CD4-positive, alpha-beta T cell treated with Interleukin-4 for 1 hour (primary cell): ENCODE measurements around the gene LYAR.

Source experiments
- DNase-seq, 2 donors: peaks; one replicate each; pipeline ENCODE4 v3.0.0-alpha.2; 2020 to 2022

LYAR gene

GRCh38 chr4:4289941-4290850 is at the start of gene LYAR, which contains the start of gene ZBTB49:
TSS of gene LYAR (minus strand) at chr4:4290154. CDS start at chr4:4283742, 6,412 bp downstream.
TSS of gene ZBTB49 (plus strand) at chr4:4290251. CDS start at chr4:4299946, 9,695 bp downstream.
- peak; percentile 95 to 97 for DNase-seq

GRCh38 chr4:4339504-4340085 is 49.6 kb upstream of the LYAR start:
- no peak for DNase-seq

- DNase-seq: no peak
These were observed 48.5 kb upstream of the LYAR start for GRCh38 chr4:4338210-4339001.

- DNase-seq: peak; percentile 75 to 81
These were observed 45.0 kb upstream of the LYAR start for GRCh38 chr4:4334798-4335520.

GRCh38 chr4:4333265-4333706 is 43.3 kb upstream of the LYAR start:
- DNase-seq: no peak

GRCh38 chr4:4332529-4332928 is 42.6 kb upstream of the LYAR start:
- DNase-seq: no peak

GRCh38 chr4:4330794-4331193 is 40.8 kb upstream of the LYAR start:
- no peak for DNase-seq

GRCh38 chr4:4329496-4329895 is 39.5 kb upstream of the LYAR start:
- no peak for DNase-seq

- no peak for DNase-seq
These were observed 38.9 kb upstream of the LYAR start for GRCh38 chr4:4328840-4329239.

GRCh38 chr4:4328206-4328605 is 38.3 kb upstream of the LYAR start:
- no peak for DNase-seq

- peak in 1 of 2 donors; percentile 10 for DNase-seq
These were observed 37.7 kb upstream of the LYAR start for GRCh38 chr4:4327652-4328121.

- no peak for DNase-seq
These were observed 36.2 kb upstream of the LYAR start for GRCh38 chr4:4326166-4326565.

GRCh38 chr4:4325321-4325720 is 35.4 kb upstream of the LYAR start:
- no peak for DNase-seq

GRCh38 chr4:4323705-4324534 is 34.0 kb upstream of the LYAR start:
- no peak for DNase-seq

- no peak for DNase-seq
These were observed 32.2 kb upstream of the LYAR start for GRCh38 chr4:4321951-4322688.

- DNase-seq: no peak
These were observed 31.2 kb upstream of the LYAR start for GRCh38 chr4:4320951-4321714.

- DNase-seq: no peak
These were observed 30.6 kb upstream of the LYAR start for GRCh38 chr4:4320528-4320927.

GRCh38 chr4:4317496-4318232 is 27.7 kb upstream of the LYAR start:
- DNase-seq: no peak

- DNase-seq: no peak
These were observed 26.2 kb upstream of the LYAR start for GRCh38 chr4:4316150-4316495.
